ENCODE results near the gene FXYD3.
A peak's percentile ranks its signal among the peaks of the same experiment; 100 is the strongest.

Gene FXYD3

DNA sequence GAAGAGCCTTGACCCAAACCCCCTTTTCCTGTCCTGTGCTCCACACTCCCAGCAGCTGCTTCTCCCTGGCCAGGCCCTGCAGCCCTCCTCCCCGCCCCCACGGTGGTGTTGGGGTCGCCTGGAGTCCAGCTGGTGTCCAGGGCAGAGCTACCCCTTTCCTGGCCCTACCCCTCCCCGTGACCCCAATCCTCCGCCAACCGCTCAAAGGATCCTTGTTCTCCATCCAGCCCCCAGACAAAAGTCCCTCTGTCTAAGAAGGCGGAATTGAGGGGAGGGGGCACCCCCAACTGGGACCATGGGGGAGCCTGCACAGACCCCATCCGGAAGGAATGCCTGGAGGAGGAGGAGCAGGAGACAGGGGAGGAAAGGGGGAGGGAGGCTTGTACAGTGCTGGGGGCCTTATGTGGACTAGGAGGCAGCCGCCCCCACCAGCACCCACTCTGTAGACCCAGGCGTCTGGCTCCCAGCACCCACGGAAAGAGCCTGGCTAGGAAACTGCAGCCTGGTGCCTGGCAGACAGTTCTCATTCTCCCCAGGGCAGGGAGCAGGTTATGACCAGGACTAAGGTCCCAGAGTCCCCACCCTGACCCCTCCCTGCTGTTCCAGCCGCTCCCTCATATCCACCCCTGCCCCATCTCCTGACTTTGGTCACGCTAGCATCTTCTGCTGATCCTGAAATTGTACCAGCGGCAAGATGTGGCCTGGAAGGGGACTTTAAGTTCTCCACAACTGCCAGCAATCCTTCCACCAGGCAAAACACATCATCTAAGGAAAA is at the start of gene FXYD3:
FXYD3 (plus strand) TSS at position 647 of the 775 bp plus-strand sequence. CDS start 3,554 bp downstream, outside the sequence.
- no peak for DNase-seq

GRCh38 chr19:35066121-35066520 is 49.5 kb upstream of the FXYD3 start:
- DNase-seq, result no peak

GRCh38 chr19:35066691-35067563 is 48.7 kb upstream of the FXYD3 start:
- DNase-seq, result peak in 1 of 2 experiments; percentile 54

DNA sequence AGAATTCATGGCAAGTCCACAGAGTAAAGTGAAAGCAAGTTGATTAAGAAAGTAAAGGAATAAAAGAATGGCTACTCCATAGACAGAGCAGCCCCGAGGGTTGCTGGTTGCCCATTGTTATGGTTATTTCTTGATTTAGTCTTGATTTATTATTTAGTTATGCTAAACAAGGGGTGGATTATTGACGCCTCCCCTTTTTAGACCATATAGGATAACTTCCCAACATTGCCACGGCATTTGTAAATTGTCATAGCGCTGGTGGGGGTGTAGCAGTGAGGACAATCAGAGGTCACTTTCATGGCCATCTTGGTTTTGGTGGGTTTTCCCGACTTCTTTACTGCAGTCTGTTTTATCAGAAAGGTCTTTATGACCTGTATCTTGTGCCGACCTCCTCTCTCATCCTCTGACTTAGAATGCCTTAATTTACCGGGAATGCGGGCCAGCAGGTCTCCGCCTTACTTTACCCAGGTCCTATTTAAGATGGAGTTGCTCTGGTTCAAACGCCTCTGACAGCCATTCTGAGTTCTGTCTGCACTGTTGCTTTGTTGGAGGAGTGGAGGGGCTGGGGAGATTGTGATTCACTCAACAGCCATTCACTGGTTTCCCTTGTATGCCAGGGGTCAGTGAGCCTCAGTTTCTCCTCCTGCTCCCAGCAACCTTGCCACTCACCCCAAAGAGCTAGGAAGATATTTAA is 46.5 kb upstream of the FXYD3 start:
- DNase-seq, result no peak

DNA sequence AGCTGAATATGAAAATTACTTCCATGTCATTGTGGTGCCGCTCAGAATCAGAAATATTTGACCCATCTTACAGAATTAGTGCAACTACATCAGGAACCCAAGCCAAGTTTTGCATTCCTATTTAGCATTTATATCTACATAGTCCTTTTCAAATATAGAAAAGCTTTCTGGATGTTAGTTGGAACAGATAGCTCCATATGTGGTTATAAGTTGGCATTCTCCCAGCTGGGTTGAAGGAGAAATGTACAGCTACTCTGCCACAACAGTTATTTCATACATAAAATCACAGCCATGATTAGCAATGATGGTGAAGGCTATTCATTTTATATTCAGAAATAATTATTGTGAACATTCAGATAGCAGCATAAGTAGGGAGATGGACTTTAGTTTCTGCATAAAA is 45.9 kb upstream of the FXYD3 start:
- no peak for DNase-seq

- no peak for DNase-seq
Measured at GRCh38 chr19:35070471-35070870, 45.2 kb upstream of the FXYD3 start.

DNA sequence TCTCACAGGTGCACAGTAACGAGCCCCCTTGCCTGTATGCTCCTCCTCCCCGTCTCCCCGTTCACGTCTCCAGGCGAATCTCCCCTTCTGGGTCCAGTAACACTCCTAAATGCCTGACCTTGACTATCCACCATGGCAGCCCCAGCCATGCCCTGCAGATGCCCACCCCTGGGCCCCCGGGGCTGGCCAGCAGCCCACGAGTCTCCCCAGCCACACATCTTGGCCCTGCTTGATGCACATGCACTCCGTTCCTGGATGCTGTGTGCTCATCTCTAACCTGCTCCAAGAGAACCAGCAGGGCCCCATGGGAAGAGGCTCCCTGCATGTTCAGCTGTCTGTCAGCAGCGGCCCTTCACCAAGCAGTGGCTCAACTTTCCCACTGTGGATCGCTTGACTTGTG is 42.1 kb upstream of the FXYD3 start:
- no peak for DNase-seq

GRCh38 chr19:35073941-35074340 is 41.7 kb upstream of the FXYD3 start:
- DNase-seq, result no peak

- DNase-seq, result no peak
Measured at GRCh38 chr19:35074426-35075201, 41.0 kb upstream of the FXYD3 start.

DNA sequence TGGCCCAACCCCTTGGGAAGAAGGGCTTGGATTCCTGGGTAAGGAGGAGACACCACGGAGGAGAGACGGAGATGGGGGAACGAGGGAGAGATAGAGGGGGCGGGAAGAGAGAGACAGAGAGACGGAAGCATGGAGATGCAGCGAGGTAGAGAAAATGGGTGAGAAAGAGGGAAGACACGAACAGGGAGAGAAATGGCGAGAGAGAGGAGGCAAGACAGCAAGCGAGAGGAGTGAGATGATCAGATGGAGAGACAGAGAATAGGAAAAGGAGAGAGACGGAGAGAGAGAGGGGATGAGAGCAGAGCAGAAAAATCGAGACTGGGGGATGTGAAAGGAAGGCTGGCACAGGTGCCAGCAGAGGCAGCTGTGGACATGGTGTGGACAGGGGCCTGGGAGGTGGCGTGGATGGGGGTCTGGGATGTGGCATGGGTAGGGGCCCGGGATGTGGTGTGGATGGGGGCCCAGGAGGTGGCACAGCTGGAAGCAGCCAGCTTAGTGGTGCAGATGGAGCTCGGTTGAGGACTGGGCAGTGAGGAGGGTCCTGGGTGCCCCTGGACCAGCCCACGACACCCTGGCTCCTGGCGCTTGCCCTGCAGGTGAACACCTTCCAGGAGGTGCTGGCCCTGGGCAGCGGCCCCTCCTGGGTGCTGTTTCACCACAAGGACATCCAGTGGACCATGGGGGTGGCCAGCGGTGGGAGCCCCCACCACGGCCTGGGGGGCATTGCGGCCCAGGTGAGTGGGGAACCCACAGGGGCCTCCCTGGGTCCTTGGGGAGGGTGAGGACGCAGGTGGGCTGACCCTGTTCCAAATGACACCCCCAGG is 40.2 kb upstream of the FXYD3 start:
- DNase-seq, result no peak

DNA sequence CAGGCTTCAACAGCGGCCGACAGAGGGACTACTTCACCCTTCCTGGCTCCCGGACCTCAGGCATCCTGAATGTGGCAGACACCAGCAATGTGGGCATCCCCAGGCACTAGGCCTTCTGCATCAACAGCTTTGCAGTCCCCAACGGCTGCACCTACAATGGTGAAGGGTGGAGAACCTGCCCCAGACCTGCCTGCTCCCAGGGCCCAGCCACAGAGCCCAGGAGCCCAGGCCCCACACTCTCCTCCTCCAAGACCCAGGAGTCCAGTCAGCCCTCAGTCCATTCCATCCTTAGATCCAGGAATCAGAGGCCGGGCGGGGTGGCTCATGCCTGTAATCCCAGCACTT is 39.6 kb upstream of the FXYD3 start:
- DNase-seq, result no peak

GRCh38 chr19:35076657-35077056 is 39.0 kb upstream of the FXYD3 start:
- DNase-seq, result no peak

DNA sequence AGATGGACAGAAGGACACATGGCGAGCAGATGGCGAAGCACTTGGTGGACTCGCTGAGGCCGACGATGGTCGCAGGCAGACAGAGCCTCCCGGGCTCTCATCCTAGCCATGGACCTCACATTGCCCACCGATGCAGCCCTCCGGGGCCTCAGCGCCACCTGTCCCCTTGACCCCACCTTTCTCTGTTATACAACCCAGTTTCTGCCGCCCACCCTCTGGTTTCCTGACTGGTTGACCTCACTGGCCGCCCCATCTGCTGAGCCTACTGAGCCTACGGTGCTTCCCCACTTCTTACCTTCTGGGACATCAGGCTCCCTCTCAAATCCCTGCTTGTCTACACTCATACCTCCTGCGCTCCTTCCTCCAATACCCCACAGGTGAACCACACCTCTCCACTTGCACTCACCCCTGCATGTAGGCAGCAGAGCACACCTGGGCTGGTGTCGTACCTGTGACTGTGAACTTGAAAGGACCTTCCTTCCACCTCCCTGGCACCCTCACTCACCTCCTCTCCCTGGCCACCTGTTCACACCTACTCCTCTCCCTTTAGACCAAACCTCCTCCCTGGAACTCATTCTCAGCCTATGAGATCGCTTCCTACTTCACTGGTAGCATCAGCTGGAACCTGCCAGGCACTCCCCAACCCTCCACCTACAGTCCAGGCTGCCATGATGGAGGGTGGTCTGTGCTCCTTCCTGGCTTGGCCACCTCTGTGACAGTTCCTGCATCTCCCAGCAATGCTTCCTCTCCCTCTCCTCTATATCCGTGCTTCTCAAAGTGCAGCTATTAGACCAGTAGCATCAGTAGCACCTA is 38.0 kb upstream of the FXYD3 start:
- DNase-seq, result no peak

DNA sequence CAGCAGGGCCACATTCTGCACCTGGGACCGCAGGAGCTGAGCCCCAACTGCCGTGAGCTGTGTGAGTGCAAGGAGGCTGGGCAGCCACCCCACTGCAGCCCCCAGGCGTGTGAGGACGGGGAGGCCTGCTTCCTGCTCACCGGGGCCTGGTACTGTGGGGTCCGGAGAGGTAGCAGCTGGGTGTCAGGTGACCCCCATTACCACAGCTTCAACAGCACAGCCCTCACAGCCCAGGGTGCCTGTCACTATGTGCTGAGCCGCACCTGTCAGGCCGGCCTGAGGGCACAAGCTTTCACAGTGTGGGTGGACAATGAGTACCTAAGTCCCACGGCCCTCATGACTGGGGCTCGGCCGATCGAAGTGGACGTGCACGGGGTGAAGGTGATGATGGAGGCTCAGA is 35.8 kb upstream of the FXYD3 start:
- no peak for DNase-seq

DNA sequence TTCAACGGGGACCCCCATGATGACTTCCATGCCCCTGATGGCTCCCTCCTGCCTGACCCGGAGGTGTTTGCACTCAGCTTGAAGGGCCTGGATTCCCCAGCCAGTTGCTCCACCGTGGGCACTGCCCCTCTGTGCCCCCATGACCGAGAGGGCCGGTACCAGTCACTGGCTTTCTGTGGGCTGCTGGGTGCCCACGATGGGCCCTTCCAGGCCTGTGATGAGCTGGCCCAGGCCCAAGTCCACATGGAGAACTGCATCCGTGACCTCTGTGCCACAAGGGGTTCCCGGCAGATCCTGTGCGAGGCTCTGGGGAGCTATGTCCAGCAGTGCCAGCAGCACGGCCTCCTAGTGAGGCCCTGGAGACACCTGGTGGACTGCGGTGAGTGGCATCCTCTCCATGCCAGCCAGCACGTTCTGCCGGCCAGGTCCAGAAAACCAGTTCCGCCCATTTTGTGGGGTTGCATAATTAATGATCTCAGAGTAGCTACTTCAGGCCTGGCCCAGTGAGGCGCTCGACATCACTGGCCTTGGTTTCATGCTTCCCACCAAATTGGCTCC is 34.9 kb upstream of the FXYD3 start:
- no peak for DNase-seq

- DNase-seq, result no peak
Measured at GRCh38 chr19:35081201-35081600, 34.4 kb upstream of the FXYD3 start.

DNA sequence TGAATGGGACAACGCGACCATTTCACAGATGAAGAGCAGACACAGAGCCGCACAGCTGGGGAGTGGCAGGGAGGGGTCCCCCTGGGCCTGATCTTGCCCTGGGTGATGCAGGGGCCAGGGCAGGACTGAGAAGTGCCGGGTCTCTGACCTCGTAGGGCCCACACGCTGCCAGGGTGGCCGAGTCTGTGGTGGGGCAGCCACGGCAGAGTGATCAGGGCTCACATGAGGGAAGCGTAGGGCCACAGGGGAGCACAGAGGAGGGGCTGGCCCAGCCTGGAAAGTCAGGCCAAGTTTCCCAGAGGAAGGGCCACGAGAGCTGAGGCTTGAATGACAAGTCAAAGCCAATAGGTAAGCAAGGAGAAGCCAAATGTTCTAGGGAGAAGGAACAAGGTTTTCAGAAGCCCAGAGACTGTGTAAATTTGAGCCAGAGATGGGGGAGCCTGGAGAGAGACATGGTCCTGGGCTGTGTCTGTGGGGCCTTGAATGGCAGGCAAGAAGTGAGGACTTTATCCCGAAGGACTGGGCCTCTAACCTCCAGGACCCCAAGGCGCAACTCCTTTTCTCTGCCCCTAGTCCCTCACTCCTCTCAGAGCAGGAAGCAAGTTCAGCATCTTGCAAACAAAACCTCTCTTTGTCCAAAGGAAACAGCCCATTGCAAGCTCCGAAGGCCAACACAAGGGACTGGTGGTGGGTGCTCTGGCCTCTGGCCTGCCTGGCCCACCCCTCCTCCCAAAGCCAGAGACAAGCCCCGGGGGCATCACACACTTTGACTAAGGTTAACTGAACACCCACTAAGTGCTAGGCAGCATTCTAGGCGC is 31.7 kb upstream of the FXYD3 start:
- DNase-seq, result no peak

GRCh38 chr19:35084509-35084762 is 31.2 kb upstream of the FXYD3 start:
- no peak for DNase-seq

GRCh38 chr19:35085947-35086346 is 29.7 kb upstream of the FXYD3 start:
- DNase-seq, result no peak

GRCh38 chr19:35086455-35086854 is 29.2 kb upstream of the FXYD3 start:
- DNase-seq, result no peak
